A673 (cell line): Measurements from ENCODE around the gene LCMT2. TPM values are rescaled to one million over a fixed set of nuclear protein-coding genes. Genes with fewer than 3 reads are reported as not detected.

Source experiments
- Bru-seq: library from RNA; stranded (reverse); fragments of 400-500 nt; gene quantifications from one replicate; lab custom pipeline; 2021; lab: Mats Ljungman, UMichigan
- BruChase-seq, 2 experiments: library from RNA; stranded (reverse); fragments of 400-500 nt; gene quantifications; one replicate each; lab custom pipeline; 2021; lab: Mats Ljungman, UMichigan
- BruUV-seq: library from RNA; stranded (reverse); fragments of 400-500 nt; replicated peaks from 2 replicates; lab custom pipeline; 2021; lab: Mats Ljungman, UMichigan
- CTCF ChIA-PET: fragments of 300-600 bp; sonication (Branson Sonifier 250); formaldehyde crosslinking; loops from one replicate; lab custom pipeline; 2022; ENCODE audit warnings: antibody characterized with exemption; lab: Charles Lee
- POLR2A ChIA-PET: fragments of 300-600 bp; sonication (Branson Sonifier 250); formaldehyde crosslinking; loops from one replicate; lab custom pipeline; 2022; ENCODE audit warnings: antibody characterized with exemption; ENCODE audit not compliant: low non-redundant PET; lab: Charles Lee
- DNase-seq: peaks from one replicate; pipeline ENCODE4 v3.0.0-alpha.2; 2015; ENCODE audit warnings: low spot score
- H3K27ac ChIP-seq: fragments of 200-600 bp; sonication (generic); 2 replicates; pipeline ENCODE4 v1.5.1; 2016; ENCODE audit warnings: mixed run types, low read depth, mild to moderate bottlenecking, mixed read lengths, antibody characterized with exemption, low read length; ENCODE audit not compliant: poor library complexity, severe bottlenecking
- H3K27me3 ChIP-seq: fragments of 200-600 bp; sonication (generic); replicated peaks from 2 replicates; pipeline ENCODE4 v1.6.1; 2017; ENCODE audit warnings: mixed run types, low read depth, mild to moderate bottlenecking, mixed read lengths, antibody characterized with exemption, low read length; ENCODE audit not compliant: insufficient read depth, poor library complexity
- H3K36me3 ChIP-seq: fragments of 200-600 bp; sonication (generic); 2 replicates; pipeline ENCODE4 v1.6.1; 2016; ENCODE audit warnings: mixed run types, mild to moderate bottlenecking, mixed read lengths, antibody characterized with exemption, low read length; ENCODE audit not compliant: insufficient read depth, poor library complexity, severe bottlenecking
- H3K4me1 ChIP-seq: fragments of 200-600 bp; sonication (generic); 2 replicates; pipeline ENCODE4 v1.6.1; 2017; ENCODE audit warnings: mixed run types, mild to moderate bottlenecking, mixed read lengths, antibody characterized with exemption, low read length; ENCODE audit not compliant: insufficient read depth, poor library complexity, severe bottlenecking
- H3K4me3 ChIP-seq: fragments of 200-600 bp; sonication (generic); 2 replicates; pipeline ENCODE4 v1.5.1; 2016; ENCODE audit warnings: low read depth, mixed run types, mild to moderate bottlenecking, mixed read lengths, low read length; ENCODE audit not compliant: poor library complexity, severe bottlenecking
- H3K9me3 ChIP-seq: fragments of 200-600 bp; sonication (generic); 2 replicates; pipeline ENCODE4 v1.6.1; 2016; ENCODE audit warnings: mixed run types, low read depth, mild to moderate bottlenecking, mixed read lengths, antibody characterized with exemption, low read length; ENCODE audit not compliant: poor library complexity, severe bottlenecking
- EZH2 ChIP-seq: fragments of 200-600 bp; sonication (generic); IDR thresholded peaks from 2 replicates; pipeline ENCODE4 v1.6.1; 2017; ENCODE audit warnings: borderline replicate concordance, low read depth, mild to moderate bottlenecking, mixed read lengths, antibody characterized with exemption, low read length; ENCODE audit not compliant: poor library complexity, severe bottlenecking
- intact Hi-C: fragments of 100-400 bp; cut with micrococcal nuclease; formaldehyde crosslinking; loops from one replicate; pipeline ENCODE4 v1.10.0; 2022; ENCODE audit not compliant: unreplicated experiment
- long read RNA-seq: library from polyadenylated mRNA; stranded (forward); transcript quantifications from one replicate; pipeline ENCODE4 v2.0.0, GENCODE V29; 2022
- total RNA-seq: library from RNA; stranded (reverse); gene quantifications from 2 replicates; pipeline ENCODE4 v1.2.3, GENCODE V29; 2021
- TF ChIP-seq, protein P1 (sequence below): fragments of 300-800, 200-600 bp; sonication (generic); conservative IDR thresholded peaks from 2 replicates; pipeline ENCODE4 v1.5.1; 2017; ENCODE audit warnings: low read depth, mild to moderate bottlenecking, antibody characterized with exemption, low read length, moderate library complexity, mixed read lengths

LCMT2 gene
- total RNA-seq (14.3 and 17.2 TPM in 2 replicates), Bru-seq, nascent RNA (percentile 79 among the genes with signal in this experiment), BruChase-seq, experiment 1, labeled RNA remaining after a 2-hour chase (percentile 73 among the genes with signal in this experiment), BruChase-seq, experiment 2, labeled RNA remaining after a 6-hour chase (percentile 46 among the genes with signal in this experiment)
- long read RNA-seq, full-length matches to known transcripts = 19 of 20 reads
- long read RNA-seq, partial matches to known transcripts = 0 of 20 reads
- long read RNA-seq, other reads (novel, unspliced or antisense) = 1 of 20 reads

GRCh38 chr15:43329960-43330779 is at the start of gene LCMT2:
LCMT2 (minus strand) TSS chr15:43330573; CDS start chr15:43330489, 84 bp downstream.
- ChIA-PET POLR2A (no interaction called here), CTCF (no interaction called here)
- Histone ChIP-seq H3K27me3 (no peaks in the 10 kb centered on the region), H3K4me1 (peaks cover 14% of the 10 kb centered on the region), H3K9me3 (no peaks in the 10 kb centered on the region), H3K27ac (peak within 1 kb of the TSS; percentile 95), H3K36me3 (peaks cover 6% of the 10 kb centered on the region), H3K4me3 (peak within 1 kb of the TSS; percentile 68)
- TF ChIP-seq, protein P1, sequence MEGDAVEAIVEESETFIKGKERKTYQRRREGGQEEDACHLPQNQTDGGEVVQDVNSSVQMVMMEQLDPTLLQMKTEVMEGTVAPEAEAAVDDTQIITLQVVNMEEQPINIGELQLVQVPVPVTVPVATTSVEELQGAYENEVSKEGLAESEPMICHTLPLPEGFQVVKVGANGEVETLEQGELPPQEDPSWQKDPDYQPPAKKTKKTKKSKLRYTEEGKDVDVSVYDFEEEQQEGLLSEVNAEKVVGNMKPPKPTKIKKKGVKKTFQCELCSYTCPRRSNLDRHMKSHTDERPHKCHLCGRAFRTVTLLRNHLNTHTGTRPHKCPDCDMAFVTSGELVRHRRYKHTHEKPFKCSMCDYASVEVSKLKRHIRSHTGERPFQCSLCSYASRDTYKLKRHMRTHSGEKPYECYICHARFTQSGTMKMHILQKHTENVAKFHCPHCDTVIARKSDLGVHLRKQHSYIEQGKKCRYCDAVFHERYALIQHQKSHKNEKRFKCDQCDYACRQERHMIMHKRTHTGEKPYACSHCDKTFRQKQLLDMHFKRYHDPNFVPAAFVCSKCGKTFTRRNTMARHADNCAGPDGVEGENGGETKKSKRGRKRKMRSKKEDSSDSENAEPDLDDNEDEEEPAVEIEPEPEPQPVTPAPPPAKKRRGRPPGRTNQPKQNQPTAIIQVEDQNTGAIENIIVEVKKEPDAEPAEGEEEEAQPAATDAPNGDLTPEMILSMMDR = no peak
- no peak for TF ChIP-seq EZH2
- DNase-seq = peak; percentile 97
- no TSS peak for BruUV-seq
- intact Hi-C loops = no loop called here

- ChIA-PET CTCF (no interaction called here), POLR2A (interaction anchor here (0.7 kb wide), 1 partner anchor 1546 kb away, joined by 3 read pairs; no protein-coding TSS in a partner anchor)
- no peak for DNase-seq
- Histone ChIP-seq H3K4me1 (no peaks in the 10 kb centered on the region), H3K27me3 (no peaks in the 10 kb centered on the region), H3K4me3 (no peak overlapping the region), H3K9me3 (no peaks in the 10 kb centered on the region), H3K27ac (no peak overlapping the region), H3K36me3 (peaks cover 45% of the 10 kb centered on the region)
- intact Hi-C loops = no loop called here
- TF ChIP-seq EZH2 = no peak
- TF ChIP-seq, protein P1 = no peak
- no TSS peak for BruUV-seq
These were observed 48.2 kb upstream of the LCMT2 start for GRCh38 chr15:43378601-43379000.

DNA sequence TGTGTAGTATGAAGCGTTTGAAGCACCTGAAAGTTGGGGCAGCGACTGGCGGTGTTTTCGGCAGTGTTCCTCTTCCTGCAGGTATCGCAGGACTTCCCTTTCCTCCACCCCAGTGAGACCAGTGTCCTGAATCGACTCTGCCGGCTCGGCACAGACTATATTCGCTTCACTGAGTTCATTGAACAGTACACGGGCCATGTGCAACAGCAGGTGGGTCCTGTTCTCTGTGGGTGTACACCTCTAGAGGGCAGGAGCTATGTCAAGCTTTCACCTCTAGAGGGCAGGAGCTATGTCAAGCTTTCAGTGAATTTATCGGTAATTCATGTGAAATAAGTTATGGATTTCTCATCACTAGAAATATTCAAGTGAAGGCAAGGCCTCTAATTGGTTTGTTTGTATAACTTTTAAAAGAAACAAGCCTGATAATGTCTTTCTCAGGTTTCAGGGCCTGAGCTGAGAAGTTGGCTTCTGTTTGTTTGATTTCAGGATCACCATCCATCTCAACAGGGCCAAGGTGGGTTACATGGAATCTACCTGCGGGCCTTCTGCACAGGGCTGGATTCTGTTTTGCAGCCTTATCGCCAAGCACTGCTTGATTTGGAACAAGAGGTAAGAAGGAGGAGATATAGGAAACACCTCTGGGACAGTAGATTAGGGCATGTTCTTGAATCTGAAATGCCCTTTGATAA is 45.8 kb upstream of the LCMT2 start:
- no TSS peak for BruUV-seq
- DNase-seq = peak; percentile 49

More for the DNA sequence above, 45.8 kb upstream of the LCMT2 start:
- Histone ChIP-seq H3K36me3 (peaks cover 35% of the 10 kb centered on the region), H3K27me3 (no peaks in the 10 kb centered on the region), H3K9me3 (no peaks in the 10 kb centered on the region), H3K4me1 (no peaks in the 10 kb centered on the region), H3K27ac (no peak overlapping the region), H3K4me3 (no peak overlapping the region)
- TF ChIP-seq, protein P1 = peak; percentile 87
- no peak for TF ChIP-seq EZH2
- intact Hi-C loops = no loop called here
- ChIA-PET POLR2A (no interaction called here), CTCF (interaction anchor here (0.6 to 1.0 kb wide), 7 partner anchors 13 to 142 kb away, joined by 3 to 4 read pairs (median 3); no protein-coding TSS in a partner anchor)
